Dendritic cell treated with granulocyte-macrophage colony-stimulating factor and Interleukin-4, amounts not matched to agents 40 ng/mL and 50 ng/mL, for 4 days (primary cell): ENCODE measurements around the gene CSRNP3.

Experiments used
- H3K27ac Mint-ChIP-seq: one replicate; pipeline ENCODE4 v1.8.0; 2022; ENCODE audit warnings: mild to moderate bottlenecking, mixed read lengths
- H3K27me3 Mint-ChIP-seq: one replicate; pipeline ENCODE4 v1.8.0; 2022; ENCODE audit warnings: mild to moderate bottlenecking, mixed read lengths
- H3K36me3 Mint-ChIP-seq: one replicate; pipeline ENCODE4 v1.8.0; 2022; ENCODE audit warnings: low read depth, mixed read lengths
- H3K4me1 Mint-ChIP-seq: one replicate; pipeline ENCODE4 v1.8.0; 2022; ENCODE audit warnings: low read depth, mixed read lengths
- H3K4me3 Mint-ChIP-seq: one replicate; pipeline ENCODE4 v1.8.0; 2022; ENCODE audit warnings: mild to moderate bottlenecking, moderate library complexity, mixed read lengths
- H3K9me3 Mint-ChIP-seq: one replicate; pipeline ENCODE4 v1.8.0; 2022; ENCODE audit warnings: mixed read lengths
- intact Hi-C: fragments of 100-400 bp; cut with micrococcal nuclease; formaldehyde crosslinking; loops from one replicate; pipeline ENCODE4 v1.15.0; 2022

The CSRNP3 gene

GRCh38 chr2:165632594-165632993 lies 163.1 kb downstream of the CSRNP3 start:
- H3K27ac Mint-ChIP-seq, result no peak overlapping the region
- H3K4me3 Mint-ChIP-seq, result no peak overlapping the region
- no peaks in the 10 kb centered on the region for H3K36me3 Mint-ChIP-seq
- H3K4me1 Mint-ChIP-seq, result no peaks in the 10 kb centered on the region
- no peaks in the 10 kb centered on the region for H3K9me3 Mint-ChIP-seq
- H3K27me3 Mint-ChIP-seq, result no peaks in the 10 kb centered on the region
- intact Hi-C loops, result no loop called here

GRCh38 chr2:165633431-165633830 lies 163.9 kb downstream of the CSRNP3 start:
- Mint-ChIP-seq H3K9me3 (no peaks in the 10 kb centered on the region), H3K27ac (no peak overlapping the region), H3K4me3 (no peak overlapping the region), H3K4me1 (no peaks in the 10 kb centered on the region), H3K27me3 (no peaks in the 10 kb centered on the region), H3K36me3 (no peaks in the 10 kb centered on the region)
- intact Hi-C loops, result no loop called here

- no peaks in the 10 kb centered on the region for H3K36me3 Mint-ChIP-seq
- no peak overlapping the region for H3K4me3 Mint-ChIP-seq
- no peak overlapping the region for H3K27ac Mint-ChIP-seq
- no peaks in the 10 kb centered on the region for H3K4me1 Mint-ChIP-seq
- H3K27me3 Mint-ChIP-seq, result no peaks in the 10 kb centered on the region
- intact Hi-C loops, result no loop called here
- H3K9me3 Mint-ChIP-seq, result no peaks in the 10 kb centered on the region
These were observed 164.8 kb downstream of the CSRNP3 start for GRCh38 chr2:165634282-165634681.

- H3K27me3 Mint-ChIP-seq, result no peaks in the 10 kb centered on the region
- H3K9me3 Mint-ChIP-seq, result no peaks in the 10 kb centered on the region
- H3K4me3 Mint-ChIP-seq, result no peak overlapping the region
- no peaks in the 10 kb centered on the region for H3K36me3 Mint-ChIP-seq
- no peaks in the 10 kb centered on the region for H3K4me1 Mint-ChIP-seq
- H3K27ac Mint-ChIP-seq, result no peak overlapping the region
- intact Hi-C loops, result no loop called here
These were observed 165.4 kb downstream of the CSRNP3 start for GRCh38 chr2:165634855-165635254.

GRCh38 chr2:165635532-165635931 lies 166.0 kb downstream of the CSRNP3 start:
- no peaks in the 10 kb centered on the region for H3K9me3 Mint-ChIP-seq
- H3K27ac Mint-ChIP-seq, result no peak overlapping the region
- intact Hi-C loops, result no loop called here
- no peaks in the 10 kb centered on the region for H3K4me1 Mint-ChIP-seq
- H3K4me3 Mint-ChIP-seq, result no peak overlapping the region
- H3K36me3 Mint-ChIP-seq, result no peaks in the 10 kb centered on the region
- no peaks in the 10 kb centered on the region for H3K27me3 Mint-ChIP-seq

- Mint-ChIP-seq H3K27ac (no peak overlapping the region), H3K9me3 (no peaks in the 10 kb centered on the region), H3K4me3 (no peak overlapping the region), H3K27me3 (no peaks in the 10 kb centered on the region), H3K36me3 (no peaks in the 10 kb centered on the region), H3K4me1 (no peaks in the 10 kb centered on the region)
- intact Hi-C loops, result no loop called here
These were observed 167.5 kb downstream of the CSRNP3 start for GRCh38 chr2:165636959-165637358.

GRCh38 chr2:165637396-165637795 lies 167.9 kb downstream of the CSRNP3 start:
- intact Hi-C loops, result no loop called here
- no peak overlapping the region for H3K4me3 Mint-ChIP-seq

GRCh38 chr2:165639504-165639903 lies 170.0 kb downstream of the CSRNP3 start:
- Mint-ChIP-seq H3K4me3 (no peak overlapping the region), H3K27ac (no peak overlapping the region), H3K9me3 (no peaks in the 10 kb centered on the region), H3K4me1 (no peaks in the 10 kb centered on the region), H3K27me3 (no peaks in the 10 kb centered on the region), H3K36me3 (no peaks in the 10 kb centered on the region)
- intact Hi-C loops, result no loop called here

More at GRCh38 chr2:165637396-165637795, 167.9 kb downstream of the CSRNP3 start:
- Mint-ChIP-seq H3K27ac (no peak overlapping the region), H3K27me3 (no peaks in the 10 kb centered on the region), H3K9me3 (no peaks in the 10 kb centered on the region), H3K4me1 (no peaks in the 10 kb centered on the region), H3K36me3 (no peaks in the 10 kb centered on the region)

- Mint-ChIP-seq H3K27ac (no peak overlapping the region), H3K36me3 (no peaks in the 10 kb centered on the region), H3K4me1 (no peaks in the 10 kb centered on the region), H3K27me3 (no peaks in the 10 kb centered on the region), H3K9me3 (no peaks in the 10 kb centered on the region), H3K4me3 (no peak overlapping the region)
- intact Hi-C loops, result no loop called here
These were observed 170.9 kb downstream of the CSRNP3 start for GRCh38 chr2:165640247-165640929.

- H3K4me3 Mint-ChIP-seq, result no peak overlapping the region
- no peak overlapping the region for H3K27ac Mint-ChIP-seq
- H3K27me3 Mint-ChIP-seq, result no peaks in the 10 kb centered on the region
- intact Hi-C loops, result no loop called here
- H3K4me1 Mint-ChIP-seq, result no peaks in the 10 kb centered on the region
- H3K9me3 Mint-ChIP-seq, result no peaks in the 10 kb centered on the region
- no peaks in the 10 kb centered on the region for H3K36me3 Mint-ChIP-seq
These were observed 176.7 kb downstream of the CSRNP3 start for GRCh38 chr2:165645930-165646831.

GRCh38 chr2:165647409-165647808 lies 177.9 kb downstream of the CSRNP3 start:
- Mint-ChIP-seq H3K27me3 (no peaks in the 10 kb centered on the region), H3K4me3 (no peak overlapping the region), H3K9me3 (no peaks in the 10 kb centered on the region), H3K36me3 (no peaks in the 10 kb centered on the region), H3K27ac (no peak overlapping the region), H3K4me1 (no peaks in the 10 kb centered on the region)
- intact Hi-C loops, result no loop called here

GRCh38 chr2:165648801-165649200 lies 179.3 kb downstream of the CSRNP3 start:
- Mint-ChIP-seq H3K27ac (no peak overlapping the region), H3K36me3 (no peaks in the 10 kb centered on the region), H3K4me1 (no peaks in the 10 kb centered on the region), H3K27me3 (no peaks in the 10 kb centered on the region), H3K4me3 (no peak overlapping the region), H3K9me3 (no peaks in the 10 kb centered on the region)
- intact Hi-C loops, result no loop called here

- H3K27me3 Mint-ChIP-seq, result no peaks in the 10 kb centered on the region
- H3K4me1 Mint-ChIP-seq, result no peaks in the 10 kb centered on the region
- no peaks in the 10 kb centered on the region for H3K9me3 Mint-ChIP-seq
- no peaks in the 10 kb centered on the region for H3K36me3 Mint-ChIP-seq
- H3K4me3 Mint-ChIP-seq, result no peak overlapping the region
- H3K27ac Mint-ChIP-seq, result no peak overlapping the region
- intact Hi-C loops, result no loop called here
These were observed 181.7 kb downstream of the CSRNP3 start for GRCh38 chr2:165651233-165651632.

- Mint-ChIP-seq H3K4me1 (no peaks in the 10 kb centered on the region), H3K9me3 (peaks cover 8% of the 10 kb centered on the region), H3K36me3 (no peaks in the 10 kb centered on the region), H3K27me3 (no peaks in the 10 kb centered on the region), H3K4me3 (no peak overlapping the region), H3K27ac (no peak overlapping the region)
- intact Hi-C loops, result no loop called here
These were observed 186.2 kb downstream of the CSRNP3 start for GRCh38 chr2:165655661-165656060.
